ENCODE results near the gene PET117.

- no peak for TF ChIP-seq ZNF274 (IDR thresholded peaks at IDR 0.05; ENCODE audit: low read depth, low read length)
- no peak for TF ChIP-seq YY1 (IDR thresholded peaks at IDR 0.05; ENCODE audit: insufficient read depth, insufficient read length)
Measured at GRCh38 chr20:18156045-18156444, 18.4 kb downstream of the PET117 start.
